ENCODE data around the gene ADAM23.

The ADAM23 gene

GRCh38 chr2:206463685-206464084 lies 20.4 kb downstream of the ADAM23 start:
- no peak for TF ChIP-seq CTCF (IDR thresholded peaks at IDR 0.05; ENCODE audit: extremely low read depth, missing control alignments)
- no peak for DNase-seq (ENCODE audit: low spot score)

- TF ChIP-seq CTCF (IDR thresholded peaks at IDR 0.05; ENCODE audit: extremely low read depth, missing control alignments), result no peak
- DNase-seq (ENCODE audit: low spot score), result no peak
These were observed 21.3 kb downstream of the ADAM23 start for GRCh38 chr2:206464597-206464996.

- TF ChIP-seq CTCF (IDR thresholded peaks at IDR 0.05; ENCODE audit: extremely low read depth, missing control alignments), result no peak
- DNase-seq (ENCODE audit: low spot score), result no peak
These were observed 28.3 kb downstream of the ADAM23 start for GRCh38 chr2:206471524-206472062.

- DNase-seq (ENCODE audit: low spot score), result no peak
- no peak for TF ChIP-seq CTCF (IDR thresholded peaks at IDR 0.05; ENCODE audit: extremely low read depth, missing control alignments)
These were observed 28.8 kb downstream of the ADAM23 start for GRCh38 chr2:206472094-206472493.

- TF ChIP-seq CTCF (IDR thresholded peaks at IDR 0.05; ENCODE audit: extremely low read depth, missing control alignments), result no peak
- no peak for DNase-seq (ENCODE audit: low spot score)
These were observed 30.8 kb downstream of the ADAM23 start for GRCh38 chr2:206474099-206474498.

- no peak for DNase-seq (ENCODE audit: low spot score)
- no peak for TF ChIP-seq CTCF (IDR thresholded peaks at IDR 0.05; ENCODE audit: extremely low read depth, missing control alignments)
These were observed 34.0 kb downstream of the ADAM23 start for GRCh38 chr2:206477296-206477695.

- DNase-seq (ENCODE audit: low spot score), result no peak
- TF ChIP-seq CTCF (IDR thresholded peaks at IDR 0.05; ENCODE audit: extremely low read depth, missing control alignments), result no peak
These were observed 35.0 kb downstream of the ADAM23 start for GRCh38 chr2:206478340-206478739.

All from GM20000 (cell line).